ENCODE measurements around the gene FGD5.

The FGD5 gene

DNA sequence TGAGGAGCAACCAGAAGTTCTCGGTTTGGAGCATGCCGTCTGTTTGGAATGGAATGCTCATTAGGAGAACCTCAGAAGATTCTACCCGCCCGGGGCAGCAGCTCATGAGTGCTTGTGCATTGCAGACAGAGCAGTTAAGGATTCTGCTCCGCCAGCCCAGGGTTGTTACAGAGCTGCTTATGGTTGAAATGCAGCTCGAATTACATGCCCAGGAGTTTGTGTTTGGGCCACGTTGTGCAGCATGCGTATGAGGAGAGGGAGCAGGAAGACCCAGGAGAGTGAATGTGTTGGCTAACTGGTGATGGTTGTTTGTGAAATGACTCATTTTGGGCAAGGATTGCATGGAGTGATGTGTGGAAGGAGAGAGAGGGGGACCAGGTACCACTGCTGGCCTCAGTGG lies 9.0 kb downstream of the FGD5 start:
- Histone ChIP-seq H3K18ac (ENCODE audit: low read length) (peak overlapping the region; percentile 35), H2AFZ (ENCODE audit: low read length) (no peak overlapping the region), H4K8ac (ENCODE audit: low read depth, low read length) (no peak overlapping the region), H3K27ac (replicated peaks; ENCODE audit: low read length) (no peak overlapping the region), H3K4me1 (ENCODE audit: control insufficient read depth in 2 of 2, insufficient read depth in 1 of 2, low read depth in 1 of 2, low read length in 2 of 2) (peaks cover 0 to 8% of the 10 kb centered on the region in 2 donors), H2AK5ac (ENCODE audit: low read depth, low read length) (no peak overlapping the region), H3K9me3 (replicated peaks in 1 of 2; ENCODE audit: control insufficient read depth in 2 of 2, insufficient read depth in 1 of 2, low read depth in 1 of 2, low read length in 2 of 2) (no peaks in the 10 kb centered on the region), H3K79me1 (ENCODE audit: low read depth, low read length) (no peaks in the 10 kb centered on the region), H3K4ac (ENCODE audit: low read length) (no peak overlapping the region), H2BK5ac (ENCODE audit: low read length) (no peak overlapping the region), H2BK15ac (ENCODE audit: low read length) (no peak overlapping the region), H3K27me3 (ENCODE audit: control insufficient read depth in 3 of 3, insufficient read depth in 3 of 3, low read depth in 1 of 3, low read length in 3 of 3) (peaks cover 0 to 55% (median 2%) of the 10 kb centered on the region in 3 experiments), H3K14ac (ENCODE audit: low read length) (no peak overlapping the region), H3K4me3 (ENCODE audit: low read length in 2 of 2) (no peak overlapping the region), H4K91ac (ENCODE audit: low read depth, low read length, poor library complexity) (no peak overlapping the region), H3K9ac (ENCODE audit: low read depth, low read length, poor library complexity) (no peak overlapping the region), H3K23ac (ENCODE audit: low read depth, low read length, poor library complexity) (no peak overlapping the region), H3K36me3 (replicated peaks in 1 of 2; ENCODE audit: control insufficient read depth in 2 of 2, insufficient read depth in 2 of 2, low read length in 2 of 2) (no peaks in the 10 kb centered on the region), H2BK120ac (ENCODE audit: low read depth, low read length) (no peak overlapping the region), H3K4me2 (ENCODE audit: insufficient read depth, low read length, poor library complexity, severe bottlenecking) (no peak overlapping the region), H2BK12ac (ENCODE audit: low read length) (no peak overlapping the region)
- no peak for DNase-seq (ENCODE audit: low spot score)
- no CpG with 5 or more reads among the region's 8 CpGs for WGBS, 2 donors (ENCODE audit: extremely low coverage in 2 of 2, insufficient read length in 2 of 2, insufficient replicate concordance in 1 of 2)

DNA sequence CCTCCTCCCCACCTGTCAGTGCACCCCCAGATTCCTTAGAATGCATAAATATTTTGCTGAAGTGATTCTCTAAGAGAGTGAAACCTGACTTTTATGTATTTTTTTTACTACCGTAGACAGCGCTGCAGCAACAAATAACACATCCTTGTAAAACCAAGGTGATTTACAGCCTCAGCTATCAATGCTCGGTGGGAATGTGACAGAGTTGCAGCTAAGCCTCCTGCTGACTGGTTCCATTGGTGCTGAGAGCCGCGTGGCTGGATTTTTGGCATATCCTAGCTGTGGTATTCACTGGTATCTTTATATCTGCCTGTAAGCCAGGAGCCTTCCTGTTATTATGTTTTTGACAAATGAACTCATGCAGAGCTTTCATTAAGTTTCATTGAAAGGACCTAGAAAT lies 11.0 kb downstream of the FGD5 start:
- Histone ChIP-seq H2AK5ac (ENCODE audit: low read depth, low read length) (no peak overlapping the region), H3K9me3 (replicated peaks in 1 of 2; ENCODE audit: control insufficient read depth in 2 of 2, insufficient read depth in 1 of 2, low read depth in 1 of 2, low read length in 2 of 2) (no peaks in the 10 kb centered on the region), H3K79me1 (ENCODE audit: low read depth, low read length) (no peaks in the 10 kb centered on the region), H3K27ac (replicated peaks; ENCODE audit: low read length) (no peak overlapping the region), H2BK12ac (ENCODE audit: low read length) (no peak overlapping the region), H2BK120ac (ENCODE audit: low read depth, low read length) (no peak overlapping the region), H3K23ac (ENCODE audit: low read depth, low read length, poor library complexity) (no peak overlapping the region), H2AFZ (ENCODE audit: low read length) (no peak overlapping the region), H3K4me3 (ENCODE audit: low read length in 2 of 2) (no peak overlapping the region), H3K27me3 (ENCODE audit: control insufficient read depth in 3 of 3, insufficient read depth in 3 of 3, low read depth in 1 of 3, low read length in 3 of 3) (peaks cover 0 to 47% (median 0%) of the 10 kb centered on the region in 3 experiments), H3K9ac (ENCODE audit: low read depth, low read length, poor library complexity) (no peak overlapping the region), H4K8ac (ENCODE audit: low read depth, low read length) (no peak overlapping the region), H4K91ac (ENCODE audit: low read depth, low read length, poor library complexity) (no peak overlapping the region), H3K14ac (ENCODE audit: low read length) (no peak overlapping the region), H3K36me3 (replicated peaks in 1 of 2; ENCODE audit: control insufficient read depth in 2 of 2, insufficient read depth in 2 of 2, low read length in 2 of 2) (no peaks in the 10 kb centered on the region), H3K4ac (ENCODE audit: low read length) (no peak overlapping the region), H2BK15ac (ENCODE audit: low read length) (no peak overlapping the region), H3K4me2 (ENCODE audit: insufficient read depth, low read length, poor library complexity, severe bottlenecking) (no peak overlapping the region), H2BK5ac (ENCODE audit: low read length) (no peak overlapping the region), H3K18ac (ENCODE audit: low read length) (no peak overlapping the region), H3K4me1 (ENCODE audit: control insufficient read depth in 2 of 2, insufficient read depth in 1 of 2, low read depth in 1 of 2, low read length in 2 of 2) (peaks cover 0 to 4% of the 10 kb centered on the region in 2 donors)
- DNase-seq (ENCODE audit: low spot score): no peak
- no CpG with 5 or more reads among the region's 5 CpGs for WGBS, 2 donors (ENCODE audit: extremely low coverage in 2 of 2, insufficient read length in 2 of 2, insufficient replicate concordance in 1 of 2)

DNA sequence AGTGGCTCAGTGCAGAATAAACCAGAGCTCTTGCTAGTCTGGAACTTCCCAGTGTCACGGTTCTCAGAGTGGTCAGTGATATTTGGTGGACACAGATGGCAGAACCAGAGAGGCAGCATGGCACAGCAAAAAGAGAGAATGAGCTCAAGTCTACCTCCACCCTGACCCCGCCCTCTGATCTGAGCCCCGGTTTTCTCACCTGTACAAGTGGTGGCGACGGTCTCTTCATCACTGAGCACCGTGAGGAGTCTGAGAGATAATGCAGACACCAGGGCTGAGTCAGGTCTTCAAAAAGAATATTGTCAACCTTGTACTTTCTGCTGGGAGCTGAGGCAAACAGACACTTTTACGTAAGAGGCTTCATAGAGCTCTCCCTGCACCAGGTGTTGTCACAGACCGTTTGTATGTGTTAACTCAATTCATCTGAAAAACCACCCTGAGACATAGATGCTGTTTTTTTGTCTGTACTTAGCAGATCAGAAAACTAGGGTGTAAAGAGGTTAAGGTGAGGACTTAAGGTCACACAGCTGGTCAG lies 13.2 kb downstream of the FGD5 start:
- WGBS, 2 donors (ENCODE audit: extremely low coverage in 2 of 2, insufficient read length in 2 of 2, insufficient replicate concordance in 1 of 2): no CpG with 5 or more reads among the region's 8 CpGs
- Histone ChIP-seq H3K14ac (ENCODE audit: low read length) (no peak overlapping the region), H3K4ac (ENCODE audit: low read length) (no peak overlapping the region), H3K9me3 (replicated peaks in 1 of 2; ENCODE audit: control insufficient read depth in 2 of 2, insufficient read depth in 1 of 2, low read depth in 1 of 2, low read length in 2 of 2) (no peaks in the 10 kb centered on the region), H2BK12ac (ENCODE audit: low read length) (no peak overlapping the region), H3K4me2 (ENCODE audit: insufficient read depth, low read length, poor library complexity, severe bottlenecking) (no peak overlapping the region), H2AK5ac (ENCODE audit: low read depth, low read length) (no peak overlapping the region), H2BK15ac (ENCODE audit: low read length) (no peak overlapping the region), H3K18ac (ENCODE audit: low read length) (no peak overlapping the region), H3K23ac (ENCODE audit: low read depth, low read length, poor library complexity) (no peak overlapping the region), H2BK120ac (ENCODE audit: low read depth, low read length) (no peak overlapping the region), H3K79me1 (ENCODE audit: low read depth, low read length) (no peaks in the 10 kb centered on the region), H3K36me3 (replicated peaks in 1 of 2; ENCODE audit: control insufficient read depth in 2 of 2, insufficient read depth in 2 of 2, low read length in 2 of 2) (no peaks in the 10 kb centered on the region), H2AFZ (ENCODE audit: low read length) (no peak overlapping the region), H3K27ac (replicated peaks; ENCODE audit: low read length) (no peak overlapping the region), H4K91ac (ENCODE audit: low read depth, low read length, poor library complexity) (no peak overlapping the region), H3K4me3 (ENCODE audit: low read length in 2 of 2) (no peak overlapping the region), H3K27me3 (ENCODE audit: control insufficient read depth in 3 of 3, insufficient read depth in 3 of 3, low read depth in 1 of 3, low read length in 3 of 3) (peaks cover 0 to 54% (median 5%) of the 10 kb centered on the region in 3 experiments), H2BK5ac (ENCODE audit: low read length) (no peak overlapping the region), H4K8ac (ENCODE audit: low read depth, low read length) (no peak overlapping the region), H3K9ac (ENCODE audit: low read depth, low read length, poor library complexity) (no peak overlapping the region), H3K4me1 (ENCODE audit: control insufficient read depth in 2 of 2, insufficient read depth in 1 of 2, low read depth in 1 of 2, low read length in 2 of 2) (peaks cover 0 to 8% of the 10 kb centered on the region in 2 donors)
- no peak for DNase-seq (ENCODE audit: low spot score)

DNA sequence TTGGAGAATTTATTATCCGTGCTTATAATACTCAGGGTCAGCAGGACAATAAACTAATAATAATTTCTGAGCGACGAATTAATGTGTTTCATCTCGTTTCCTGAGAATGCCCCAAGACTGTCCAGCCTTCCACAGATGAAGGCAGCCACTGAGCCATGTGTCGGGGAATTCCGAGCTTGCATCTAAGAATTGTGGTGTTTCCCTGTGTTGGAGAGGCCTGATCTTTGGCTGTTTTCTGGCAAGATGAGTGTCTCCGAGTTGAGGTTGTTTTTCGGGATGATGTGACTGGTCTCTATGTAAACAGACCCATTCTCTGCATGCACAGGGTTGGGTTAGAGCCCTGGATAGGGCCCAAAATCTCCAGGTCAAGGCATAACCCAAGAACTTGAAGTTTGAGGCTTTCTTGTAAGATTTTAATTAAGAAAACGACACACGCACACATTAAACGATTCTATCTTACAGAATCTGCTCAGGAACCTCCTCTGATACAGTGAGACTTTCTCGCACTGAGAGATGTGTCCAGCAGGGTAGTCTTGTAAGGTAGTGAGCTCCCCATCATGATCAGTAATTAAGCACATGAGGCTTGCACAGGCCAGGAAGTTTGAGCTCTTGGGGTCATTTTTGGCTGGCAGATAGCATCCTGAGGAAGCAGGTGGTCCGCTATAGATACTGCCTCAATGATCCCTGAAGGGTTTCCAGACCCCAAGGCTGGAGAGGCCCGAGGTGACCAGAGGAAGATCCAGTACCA lies 14.4 kb downstream of the FGD5 start:
- no peak for DNase-seq (ENCODE audit: low spot score)
- H2AFZ ChIP-seq (ENCODE audit: low read length): no peak overlapping the region
- peaks cover 0 to 15% of the 10 kb centered on the region in 2 donors for H3K4me1 ChIP-seq (ENCODE audit: control insufficient read depth in 2 of 2, insufficient read depth in 1 of 2, low read depth in 1 of 2, low read length in 2 of 2)
- no peaks in the 10 kb centered on the region for H3K36me3 ChIP-seq (replicated peaks in 1 of 2; ENCODE audit: control insufficient read depth in 2 of 2, insufficient read depth in 2 of 2, low read length in 2 of 2)
- H2BK15ac ChIP-seq (ENCODE audit: low read length): no peak overlapping the region
- WGBS, 2 donors (ENCODE audit: extremely low coverage in 2 of 2, insufficient read length in 2 of 2, insufficient replicate concordance in 1 of 2): no CpG with 5 or more reads among the region's 14 CpGs
- H3K27me3 ChIP-seq (ENCODE audit: control insufficient read depth in 3 of 3, insufficient read depth in 3 of 3, low read depth in 1 of 3, low read length in 3 of 3): peaks cover 0 to 58% (median 5%) of the 10 kb centered on the region in 3 experiments
- peak overlapping the region; percentile 7 for H4K91ac ChIP-seq (ENCODE audit: low read depth, low read length, poor library complexity)
- no peak overlapping the region for H3K18ac ChIP-seq (ENCODE audit: low read length)
- no peak overlapping the region for H3K9ac ChIP-seq (ENCODE audit: low read depth, low read length, poor library complexity)
- H3K4me2 ChIP-seq (ENCODE audit: insufficient read depth, low read length, poor library complexity, severe bottlenecking): no peak overlapping the region
- no peak overlapping the region for H3K14ac ChIP-seq (ENCODE audit: low read length)
- no peaks in the 10 kb centered on the region for H3K9me3 ChIP-seq (replicated peaks in 1 of 2; ENCODE audit: control insufficient read depth in 2 of 2, insufficient read depth in 1 of 2, low read depth in 1 of 2, low read length in 2 of 2)
- no peak overlapping the region for H3K27ac ChIP-seq (replicated peaks; ENCODE audit: low read length)
- no peak overlapping the region for H4K8ac ChIP-seq (ENCODE audit: low read depth, low read length)
- H2BK12ac ChIP-seq (ENCODE audit: low read length): peak overlapping the region; percentile 4
- no peak overlapping the region for H3K4me3 ChIP-seq (ENCODE audit: low read length in 2 of 2)
- no peak overlapping the region for H2BK120ac ChIP-seq (ENCODE audit: low read depth, low read length)
- H2BK5ac ChIP-seq (ENCODE audit: low read length): no peak overlapping the region
- no peaks in the 10 kb centered on the region for H3K79me1 ChIP-seq (ENCODE audit: low read depth, low read length)
- peak overlapping the region; percentile 21 for H2AK5ac ChIP-seq (ENCODE audit: low read depth, low read length)
- H3K23ac ChIP-seq (ENCODE audit: low read depth, low read length, poor library complexity): no peak overlapping the region
- H3K4ac ChIP-seq (ENCODE audit: low read length): no peak overlapping the region

All from neuronal stem cell (in vitro differentiated cells).